Right lobe of liver (tissue), 6 donors: ENCODE data around the gene SULT1A1. TPM values are rescaled to one million over a fixed set of nuclear protein-coding genes. Genes with fewer than 3 reads are reported as not detected.
"Not testable (repeated sequence)": the region's sequence is repeated elsewhere in the genome, so short reads cannot be mapped to it uniquely, and the experiment has no call there.

Experiments used
- ATAC-seq, 4 donors: fragments of 200-7000 bp; cut with Tn5 transposase; one replicate each; pipeline ENCODE4 v1.9.1; 2020; ENCODE audit warnings: mild to moderate bottlenecking in 4 of 4, moderate library complexity in 4 of 4
- DNase-seq, 3 donors: peaks; one replicate each; pipeline ENCODE4 v3.0.0-alpha.2; 2020
- H3K27ac ChIP-seq, 3 donors: fragments of 200-600 bp; one replicate each; pipeline ENCODE4 v1.8.0; 2022
- H3K27me3 ChIP-seq, 2 donors: fragments of 200-600 bp; one replicate each; pipeline ENCODE4 v1.8.0; 2022
- H3K36me3 ChIP-seq, 4 donors: fragments of 200-600 bp; sonication (generic) in 1 of 4; one replicate each; pipeline versions ENCODE4 v1.5.1 to v1.8.0; 2017 to 2022; ENCODE audit warnings: control low read depth in 1 of 4
- H3K4me1 ChIP-seq, 4 donors: fragments of 200-600 bp; sonication (generic) in 1 of 4; one replicate each; pipeline versions ENCODE4 v1.5.1 to v1.8.0; 2017 to 2022; ENCODE audit warnings: control low read depth in 1 of 4
- H3K4me3 ChIP-seq, 3 donors: fragments of 200-600 bp; one replicate each; pipeline ENCODE4 v1.8.0; 2022
- H3K9me3 ChIP-seq, 4 donors: fragments of 200-600 bp; sonication (generic) in 1 of 4; one replicate each; pipeline versions ENCODE4 v1.5.1 to v1.8.0; 2017 to 2022; ENCODE audit warnings: control low read depth in 1 of 4
- POLR2A ChIP-seq: fragments of 450-650 bp; IDR thresholded peaks from one replicate; pipeline ENCODE4 v1.6.1; 2017; ENCODE audit warnings: antibody characterized with exemption, mild to moderate bottlenecking
- WGBS: methylation state at CpG from one replicate; pipeline ENCODE4 v1.1.6; 2018; ENCODE audit warnings: low coverage, low lambda C conversion rate; ENCODE audit not compliant: insufficient coverage; ENCODE audit errors: missing lambda C conversion rate; 5-methylcytosine and 5-hydroxymethylcytosine counted together
- intact Hi-C, 2 donors: fragments of 100-400 bp; cut with DNase I; formaldehyde crosslinking; loops; one replicate each; pipeline versions ENCODE4 v1.11.2 to v1.14.1; 2022
- total RNA-seq, 6 experiments: library from RNA; depleted of rRNA in 2 of 6; stranded (reverse); fragments of >200 nt in 2 of 6; fragmentation: NEBNext Ultra II Directional in 3 of 6; extraction: Animal tissue kit (Norgen Biotek cat#: 25700) in 3 of 6; gene quantifications; one replicate each; pipeline versions ENCODE4 v1.1.0 to v1.2.4, GENCODE V29; 2016 to 2023
- TF ChIP-seq, protein P1 (sequence below), 4 donors: fragments of 200-600 bp in 3 of 4; fragments of 450-650 bp in 1 of 4; IDR thresholded peaks; one replicate each; pipeline versions ENCODE4 v1.5.1 to v1.8.0; 2016 to 2022; ENCODE audit warnings: antibody characterized with exemption in 4 of 4, mild to moderate bottlenecking in 2 of 4
- donor health status: DM: no; HTN: yes; CAD: no.
- donor health status: DM: no; HTN: no; CAD: no.
- donor health status: DM: no; HTN: no; CAD: no.
- donor health status: DM: no; HTN: yes; CAD: no.
- donor health status: DM: no; HTN: yes; CAD: no.

The SULT1A1 gene
- total RNA-seq, 6 experiments from 2014 or later = 132 to 335 (median 207) TPM

DNA sequence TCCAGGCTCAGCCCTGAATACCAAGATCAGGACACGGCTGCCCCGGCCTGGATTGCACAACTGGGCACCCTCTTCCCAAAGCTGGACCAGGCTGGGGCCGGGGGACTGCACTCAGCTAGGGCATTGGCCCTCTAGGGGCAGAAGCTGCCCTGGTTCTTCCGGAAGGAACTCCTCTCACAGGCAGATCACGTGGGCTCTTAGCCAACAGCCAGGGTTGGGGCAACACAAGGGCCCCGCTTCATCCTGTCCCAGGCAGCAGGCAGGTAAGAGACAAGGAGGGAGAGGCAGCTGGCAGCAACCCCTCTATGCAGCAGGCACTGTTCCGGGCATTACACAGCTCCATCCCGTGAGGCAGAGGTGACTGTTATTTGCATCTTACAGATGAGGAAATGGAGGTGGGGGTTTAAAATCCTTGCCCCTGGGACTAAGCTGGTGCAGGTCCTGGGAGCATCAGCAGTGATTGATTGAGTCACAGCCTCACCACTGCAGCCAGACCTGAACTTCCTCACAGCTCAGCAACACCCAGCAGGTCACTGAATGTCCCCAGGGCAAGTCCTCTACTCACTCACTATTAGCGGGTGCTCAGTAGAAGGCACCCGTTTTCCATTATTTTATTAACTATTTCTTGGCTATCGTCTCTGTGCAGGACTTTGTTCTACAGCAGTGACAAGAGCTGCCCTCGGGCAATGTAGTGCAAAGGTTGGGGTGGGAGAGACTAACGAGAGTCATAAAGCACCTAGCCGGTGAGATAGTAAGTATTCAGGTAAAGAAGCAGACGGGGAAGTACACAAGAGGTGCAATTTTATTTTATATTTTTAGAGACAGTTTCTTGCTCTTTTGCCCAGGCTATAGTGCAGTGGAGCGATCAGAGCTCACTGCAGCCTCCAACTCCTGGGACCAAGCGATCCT lies 10.2 kb downstream of the SULT1A1 start:
- H3K27me3 ChIP-seq, intact Hi-C loops, H3K9me3 ChIP-seq, H3K36me3 ChIP-seq, H3K27ac ChIP-seq, DNase-seq, H3K4me3 ChIP-seq: not testable (repeated sequence)
- peak; percentile 41 to 71 (median 67) for ATAC-seq
- H3K4me1 ChIP-seq = peaks cover 0 to 20% (median 6%) of the 10 kb centered on the region in 4 donors
- WGBS = no CpG with 5 or more reads among the region's 17 CpGs

- no peak overlapping the region for H3K4me3 ChIP-seq
- H3K9me3 ChIP-seq = no peaks in the 10 kb centered on the region
- 15% methylated on average over 2 of the region's 9 CpGs for WGBS
- ATAC-seq (peak in 1 of 4 donors; percentile 21), DNase-seq (peak in 1 of 3 donors; percentile 63)
- peaks cover 0 to 20% (median 6%) of the 10 kb centered on the region in 4 donors for H3K4me1 ChIP-seq
- TF ChIP-seq POLR2A = no peak
- TF ChIP-seq, protein P1, sequence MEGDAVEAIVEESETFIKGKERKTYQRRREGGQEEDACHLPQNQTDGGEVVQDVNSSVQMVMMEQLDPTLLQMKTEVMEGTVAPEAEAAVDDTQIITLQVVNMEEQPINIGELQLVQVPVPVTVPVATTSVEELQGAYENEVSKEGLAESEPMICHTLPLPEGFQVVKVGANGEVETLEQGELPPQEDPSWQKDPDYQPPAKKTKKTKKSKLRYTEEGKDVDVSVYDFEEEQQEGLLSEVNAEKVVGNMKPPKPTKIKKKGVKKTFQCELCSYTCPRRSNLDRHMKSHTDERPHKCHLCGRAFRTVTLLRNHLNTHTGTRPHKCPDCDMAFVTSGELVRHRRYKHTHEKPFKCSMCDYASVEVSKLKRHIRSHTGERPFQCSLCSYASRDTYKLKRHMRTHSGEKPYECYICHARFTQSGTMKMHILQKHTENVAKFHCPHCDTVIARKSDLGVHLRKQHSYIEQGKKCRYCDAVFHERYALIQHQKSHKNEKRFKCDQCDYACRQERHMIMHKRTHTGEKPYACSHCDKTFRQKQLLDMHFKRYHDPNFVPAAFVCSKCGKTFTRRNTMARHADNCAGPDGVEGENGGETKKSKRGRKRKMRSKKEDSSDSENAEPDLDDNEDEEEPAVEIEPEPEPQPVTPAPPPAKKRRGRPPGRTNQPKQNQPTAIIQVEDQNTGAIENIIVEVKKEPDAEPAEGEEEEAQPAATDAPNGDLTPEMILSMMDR (IDR thresholded peaks at IDR 0.05) = peak in 2 of 4 donors; percentile 18 to 23
- intact Hi-C loops = no loop called here
- no peaks in the 10 kb centered on the region for H3K36me3 ChIP-seq
- H3K27ac ChIP-seq = peak overlapping the region in 2 of 3 donors; percentile 40 to 75
- H3K27me3 ChIP-seq = no peaks in the 10 kb centered on the region
Measured at GRCh38 chr16:28597692-28598261, 12.1 kb downstream of the SULT1A1 start.

GRCh38 chr16:28596840-28597691 lies 12.8 kb downstream of the SULT1A1 start, which contains the start of gene SULT1A2:
SULT1A2 (minus strand) TSS chr16:28597050; CDS start chr16:28595930, 1,120 bp downstream.
- Histone ChIP-seq H3K27me3 (no peaks in the 10 kb centered on the region), H3K4me3 (peak within 1 kb of the TSS in 2 of 3 donors; percentile 46 to 50), H3K36me3 (peaks cover 0 to 6% (median 0%) of the 10 kb centered on the region in 4 donors), H3K4me1 (peaks cover 0 to 20% (median 6%) of the 10 kb centered on the region in 4 donors), H3K27ac (peak within 1 kb of the TSS; percentile 10 to 75 (median 54)), H3K9me3 (no peaks in the 10 kb centered on the region)
- WGBS = 13% methylated on average over 10 of the region's 11 CpGs
- TF ChIP-seq, protein P1 (IDR thresholded peaks at IDR 0.05) = no peak
- TF ChIP-seq POLR2A = no peak
- intact Hi-C loops = no loop called here
- ATAC-seq = peak; percentile 68 to 83 (median 78)
- DNase-seq = peak; percentile 74 to 89 (median 88)

DNA sequence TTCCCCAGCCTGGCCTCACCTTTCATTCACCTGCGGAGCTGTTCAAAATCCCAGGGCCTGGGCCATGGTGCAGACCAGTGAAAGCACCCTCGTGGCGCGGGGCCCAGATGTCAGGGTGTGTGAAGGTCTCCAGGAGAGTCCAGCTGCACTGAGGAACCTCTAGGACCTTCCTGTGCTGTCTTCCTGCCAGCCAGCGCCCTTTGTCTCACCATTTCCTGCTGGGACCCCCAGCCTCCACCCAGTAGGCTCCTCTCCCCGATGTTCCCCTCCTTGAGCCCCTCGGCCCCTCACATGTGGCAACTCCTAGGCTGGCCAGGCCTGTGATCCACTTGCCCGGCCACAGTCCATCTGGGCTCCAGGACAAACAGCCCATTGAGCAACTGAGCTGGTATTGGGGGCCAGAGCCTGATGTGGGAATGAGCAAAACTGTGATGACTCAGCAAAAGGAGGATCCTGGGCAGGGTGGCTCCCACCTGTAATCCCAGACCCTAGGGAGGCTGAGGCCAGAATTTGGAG lies 13.7 kb downstream of the SULT1A1 start:
- peak overlapping the region; percentile 10 to 75 (median 54) for H3K27ac ChIP-seq
- intact Hi-C loops = no loop called here
- no peaks in the 10 kb centered on the region for H3K27me3 ChIP-seq
- peak overlapping the region in 2 of 3 donors; percentile 46 to 50 for H3K4me3 ChIP-seq
- 30% methylated on average over 2 of the region's 8 CpGs for WGBS
- TF ChIP-seq POLR2A = no peak
- TF ChIP-seq, protein P1 (IDR thresholded peaks at IDR 0.05) = no peak
- DNase-seq = peak; percentile 53 to 91 (median 90)
- no peaks in the 10 kb centered on the region for H3K9me3 ChIP-seq
- peaks cover 0 to 20% (median 6%) of the 10 kb centered on the region in 4 donors for H3K4me1 ChIP-seq
- peak; percentile 31 to 62 (median 46) for ATAC-seq
- H3K36me3 ChIP-seq = peaks cover 0 to 13% (median 3%) of the 10 kb centered on the region in 4 donors

DNA sequence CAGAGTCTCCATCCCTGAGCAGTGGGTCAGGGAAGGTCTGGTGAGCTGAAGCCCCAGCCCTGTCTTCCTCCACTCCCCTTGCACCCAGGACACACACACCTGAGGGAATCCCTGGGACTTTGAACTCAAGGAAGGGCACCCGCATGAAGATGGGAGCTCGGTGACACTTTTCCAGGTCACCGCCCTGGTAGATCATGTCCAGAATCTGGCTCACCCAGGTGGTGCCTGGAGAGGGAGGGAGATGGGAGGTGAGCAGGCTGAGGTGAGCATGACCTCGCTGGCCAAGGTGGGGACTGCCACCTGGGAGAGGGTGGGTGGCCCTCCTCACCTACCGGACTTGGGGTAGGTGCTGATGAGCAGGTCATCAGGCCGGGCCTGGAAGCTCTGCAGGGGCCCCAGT lies 14.4 kb downstream of the SULT1A1 start:
- Histone ChIP-seq H3K36me3 (peaks cover 0 to 20% (median 6%) of the 10 kb centered on the region in 4 donors), H3K4me1 (peaks cover 0 to 20% (median 6%) of the 10 kb centered on the region in 4 donors), H3K27ac (peak overlapping the region in 1 of 3 donors; percentile 75), H3K4me3 (peak overlapping the region in 2 of 3 donors; percentile 46 to 50)
- intact Hi-C loops, H3K27me3 ChIP-seq, H3K9me3 ChIP-seq, ATAC-seq: not testable (repeated sequence)
- WGBS = 40% methylated on average over 1 of the region's 6 CpGs
- peak in 1 of 3 donors; percentile 54 for DNase-seq
